Neural progenitor cell (in vitro differentiated cells): ENCODE measurements around the gene ADCY7. TPM values are rescaled to one million over a fixed set of nuclear protein-coding genes. Genes with fewer than 3 reads are reported as not detected.

Experiments
- DNase-seq: peaks from one replicate; pipeline ENCODE4 v3.0.0-alpha.2; 2016; ENCODE audit warnings: low spot score
- H2AFZ ChIP-seq: fragments of 200-600 bp; sonication (generic); replicated peaks from 2 replicates; pipeline ENCODE4 v1.6.1; 2016; ENCODE audit warnings: antibody characterized with exemption
- H3F3A ChIP-seq: fragments of 200-600 bp; sonication (generic); 2 replicates; pipeline ENCODE4 v1.6.1; 2016; ENCODE audit warnings: antibody characterized with exemption, low read depth
- H3K27ac ChIP-seq: fragments of 200-600 bp; sonication (generic); 2 replicates; pipeline ENCODE4 v1.5.1; 2016; ENCODE audit warnings: mild to moderate bottlenecking
- H3K27me3 ChIP-seq: fragments of 200-600 bp; sonication (generic); 2 replicates; pipeline ENCODE4 v1.6.1; 2016; ENCODE audit warnings: mild to moderate bottlenecking, moderate library complexity
- H3K36me3 ChIP-seq: fragments of 200-600 bp; sonication (generic); 2 replicates; pipeline ENCODE4 v1.5.1; 2016
- H3K4me1 ChIP-seq: fragments of 200-600 bp; sonication (generic); 2 replicates; pipeline ENCODE4 v1.6.1; 2016; ENCODE audit warnings: mixed run types
- H3K4me2 ChIP-seq: fragments of 200-600 bp; sonication (generic); 2 replicates; pipeline ENCODE4 v1.6.1; 2016
- H3K4me3 ChIP-seq: fragments of 200-600 bp; sonication (generic); 2 replicates; pipeline ENCODE4 v1.5.1; 2016
- H3K79me2 ChIP-seq: fragments of 200-600 bp; sonication (generic); 2 replicates; pipeline ENCODE4 v1.6.1; 2016; ENCODE audit warnings: low read depth
- H3K9ac ChIP-seq: fragments of 200-600 bp; sonication (generic); 2 replicates; pipeline ENCODE4 v1.6.1; 2016
- H3K9me3 ChIP-seq: fragments of 200-600 bp; sonication (generic); 2 replicates; pipeline ENCODE4 v1.5.1; 2016; ENCODE audit warnings: low read depth
- H4K20me1 ChIP-seq: fragments of 200-600 bp; sonication (generic); 2 replicates; pipeline ENCODE4 v1.6.1; 2016; ENCODE audit warnings: low read depth
- H3K27ac Mint-ChIP-seq: 3 replicates; pipeline ENCODE4 v1.8.0; 2021; ENCODE audit warnings: mixed read lengths
- H3K27me3 Mint-ChIP-seq: 2 replicates; pipeline ENCODE4 v1.8.0; 2022; ENCODE audit warnings: low read depth, mild to moderate bottlenecking, inconsistent platforms, moderate library complexity, mixed read lengths; ENCODE audit not compliant: insufficient read depth
- H3K36me3 Mint-ChIP-seq: 3 replicates; pipeline ENCODE4 v1.8.0; 2021; ENCODE audit warnings: mixed read lengths
- H3K4me1 Mint-ChIP-seq: 3 replicates; pipeline ENCODE4 v1.8.0; 2021; ENCODE audit warnings: mixed read lengths
- H3K4me3 Mint-ChIP-seq: 3 replicates; pipeline ENCODE4 v1.8.0; 2021; ENCODE audit warnings: mild to moderate bottlenecking, moderate library complexity, mixed read lengths
- H3K9me3 Mint-ChIP-seq: 3 replicates; pipeline ENCODE4 v1.8.0; 2020; ENCODE audit warnings: mixed read lengths
- CTCF ChIP-seq: fragments of 200-600 bp; sonication (generic); IDR thresholded peaks from 2 replicates; pipeline ENCODE4 v1.5.1; 2017; ENCODE audit warnings: antibody characterized with exemption, mild to moderate bottlenecking
- EZH2 ChIP-seq: fragments of 200-600 bp; sonication (generic); IDR thresholded peaks from 2 replicates; pipeline ENCODE4 v1.6.1; 2017; ENCODE audit warnings: antibody characterized with exemption, mild to moderate bottlenecking, moderate library complexity
- EZH2phosphoT487 ChIP-seq: fragments of 200-600 bp; sonication (generic); IDR thresholded peaks from 2 replicates; pipeline ENCODE4 v1.6.1; 2017; ENCODE audit warnings: antibody characterized with exemption
- total RNA-seq: library from RNA; depleted of rRNA; stranded (reverse); fragments of >200 nt; gene quantifications from 2 replicates; pipeline ENCODE4 v1.2.3, GENCODE V29; 2015; ENCODE audit warnings: low replicate concordance

Gene ADCY7
- total RNA-seq, 1 donor from 2014 or later, result 2.5 TPM

GRCh38 chr16:50257876-50258275, 8.5 kb upstream of the ADCY7 start:
- H3F3A ChIP-seq, result peaks cover 14% of the 10 kb centered on the region
- no peaks in the 10 kb centered on the region for H3K36me3 ChIP-seq
- H3K9me3 Mint-ChIP-seq, result no peaks in the 10 kb centered on the region
- H3K4me1 ChIP-seq, result peaks cover 15% of the 10 kb centered on the region
- no peaks in the 10 kb centered on the region for H3K36me3 Mint-ChIP-seq
- H3K9ac ChIP-seq, result no peak overlapping the region
- no peaks in the 10 kb centered on the region for H3K27me3 ChIP-seq
- no peaks in the 10 kb centered on the region for H3K79me2 ChIP-seq
- no peak overlapping the region for H2AFZ ChIP-seq
- TF ChIP-seq EZH2phosphoT487 (no peak), EZH2 (no peak), CTCF (no peak)
- no peak for DNase-seq
- H3K4me3 Mint-ChIP-seq, result no peak overlapping the region
- H3K4me1 Mint-ChIP-seq, result peaks cover 25% of the 10 kb centered on the region
- no peak overlapping the region for H3K4me2 ChIP-seq
- H3K27ac ChIP-seq, result no peak overlapping the region
- no peaks in the 10 kb centered on the region for H3K9me3 ChIP-seq
- peaks cover 27% of the 10 kb centered on the region for H3K27me3 Mint-ChIP-seq
- H3K4me3 ChIP-seq, result no peak overlapping the region
- peaks cover 7% of the 10 kb centered on the region for H4K20me1 ChIP-seq
- no peak overlapping the region for H3K27ac Mint-ChIP-seq

GRCh38 chr16:50259334-50260205, 6.8 kb upstream of the ADCY7 start:
- peaks cover 30% of the 10 kb centered on the region for H3K4me1 Mint-ChIP-seq
- Histone ChIP-seq H3K27me3 (no peaks in the 10 kb centered on the region), H3K27ac (no peak overlapping the region), H3K36me3 (no peaks in the 10 kb centered on the region), H3K9ac (no peak overlapping the region), H3K4me2 (peak overlapping the region; percentile 43), H4K20me1 (peaks cover 7% of the 10 kb centered on the region), H3K4me3 (no peak overlapping the region), H3F3A (peaks cover 14% of the 10 kb centered on the region), H3K79me2 (no peaks in the 10 kb centered on the region), H2AFZ (no peak overlapping the region), H3K4me1 (peaks cover 15% of the 10 kb centered on the region), H3K9me3 (no peaks in the 10 kb centered on the region)
- peak; percentile 71 for DNase-seq
- TF ChIP-seq EZH2phosphoT487, result no peak
- no peak for TF ChIP-seq CTCF
- no peak for TF ChIP-seq EZH2
- H3K36me3 Mint-ChIP-seq, result no peaks in the 10 kb centered on the region
- H3K4me3 Mint-ChIP-seq, result peak overlapping the region; percentile 70
- H3K27me3 Mint-ChIP-seq, result peaks cover 29% of the 10 kb centered on the region
- peak overlapping the region; percentile 82 for H3K27ac Mint-ChIP-seq
- H3K9me3 Mint-ChIP-seq, result no peaks in the 10 kb centered on the region

GRCh38 chr16:50260206-50261159, 5.9 kb upstream of the ADCY7 start:
- H3K27ac ChIP-seq, result no peak overlapping the region
- no peaks in the 10 kb centered on the region for H3K27me3 ChIP-seq
- H3K4me2 ChIP-seq, result no peak overlapping the region
- DNase-seq, result no peak
- no peaks in the 10 kb centered on the region for H3K9me3 Mint-ChIP-seq
- no peak overlapping the region for H3K4me3 Mint-ChIP-seq
- peaks cover 29% of the 10 kb centered on the region for H3K27me3 Mint-ChIP-seq
- no peak overlapping the region for H3K9ac ChIP-seq
- no peaks in the 10 kb centered on the region for H3K36me3 ChIP-seq
- TF ChIP-seq EZH2 (no peak), CTCF (no peak), EZH2phosphoT487 (no peak)
- peaks cover 14% of the 10 kb centered on the region for H3F3A ChIP-seq
- no peaks in the 10 kb centered on the region for H3K9me3 ChIP-seq
- H3K36me3 Mint-ChIP-seq, result no peaks in the 10 kb centered on the region
- peak overlapping the region; percentile 57 for H3K27ac Mint-ChIP-seq
- no peak overlapping the region for H3K4me3 ChIP-seq
- peaks cover 7% of the 10 kb centered on the region for H4K20me1 ChIP-seq
- peaks cover 30% of the 10 kb centered on the region for H3K4me1 Mint-ChIP-seq
- H2AFZ ChIP-seq, result no peak overlapping the region
- peaks cover 15% of the 10 kb centered on the region for H3K4me1 ChIP-seq
- no peaks in the 10 kb centered on the region for H3K79me2 ChIP-seq
